Measurements from ENCODE around the gene CEP55. TPM values are rescaled to one million over a fixed set of nuclear protein-coding genes. Genes with fewer than 3 reads are reported as not detected.

CEP55 gene
- total and polyA plus RNA-seq, 9 of the 15 experiments (the other 6 are each of a cell fraction or from before 2014, with no cell fraction given): 4.4 to 32.5 (median 18.1) TPM

DNA sequence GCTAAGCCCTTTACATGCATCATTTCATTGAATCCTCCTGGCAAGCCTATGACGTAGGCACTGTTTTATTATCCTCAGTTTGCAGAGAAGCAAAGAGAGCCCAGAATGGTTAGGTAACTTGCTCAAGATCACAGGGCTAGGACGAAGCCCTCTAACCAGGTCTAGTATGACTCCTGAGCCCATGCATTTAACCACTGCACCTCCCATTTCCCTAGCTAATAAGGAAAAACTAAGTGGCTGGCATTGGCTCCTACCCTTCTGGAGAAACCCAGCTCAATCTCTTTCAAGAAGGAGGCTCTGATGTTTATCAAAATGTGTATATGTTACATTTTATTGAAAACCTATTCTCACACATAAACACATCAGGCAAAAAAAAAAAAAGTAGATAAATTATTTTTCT, 34.0 kb upstream of the CEP55 start (continued):
- TF ChIP-seq, protein P1, sequence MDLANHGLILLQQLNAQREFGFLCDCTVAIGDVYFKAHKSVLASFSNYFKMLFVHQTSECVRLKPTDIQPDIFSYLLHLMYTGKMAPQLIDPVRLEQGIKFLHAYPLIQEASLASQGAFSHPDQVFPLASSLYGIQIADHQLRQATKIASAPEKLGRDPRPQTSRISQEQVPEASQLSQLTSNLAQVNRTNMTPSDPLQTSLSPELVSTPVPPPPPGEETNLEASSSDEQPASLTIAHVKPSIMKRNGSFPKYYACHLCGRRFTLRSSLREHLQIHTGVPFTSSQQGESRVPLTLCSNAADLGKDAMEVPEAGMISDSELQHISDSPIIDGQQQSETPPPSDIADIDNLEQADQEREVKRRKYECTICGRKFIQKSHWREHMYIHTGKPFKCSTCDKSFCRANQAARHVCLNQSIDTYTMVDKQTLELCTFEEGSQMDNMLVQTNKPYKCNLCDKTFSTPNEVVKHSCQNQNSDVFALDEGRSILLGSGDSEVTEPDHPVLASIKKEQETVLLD (IDR thresholded peaks at IDR 0.05): no peak
- TF ChIP-seq, protein P2, sequence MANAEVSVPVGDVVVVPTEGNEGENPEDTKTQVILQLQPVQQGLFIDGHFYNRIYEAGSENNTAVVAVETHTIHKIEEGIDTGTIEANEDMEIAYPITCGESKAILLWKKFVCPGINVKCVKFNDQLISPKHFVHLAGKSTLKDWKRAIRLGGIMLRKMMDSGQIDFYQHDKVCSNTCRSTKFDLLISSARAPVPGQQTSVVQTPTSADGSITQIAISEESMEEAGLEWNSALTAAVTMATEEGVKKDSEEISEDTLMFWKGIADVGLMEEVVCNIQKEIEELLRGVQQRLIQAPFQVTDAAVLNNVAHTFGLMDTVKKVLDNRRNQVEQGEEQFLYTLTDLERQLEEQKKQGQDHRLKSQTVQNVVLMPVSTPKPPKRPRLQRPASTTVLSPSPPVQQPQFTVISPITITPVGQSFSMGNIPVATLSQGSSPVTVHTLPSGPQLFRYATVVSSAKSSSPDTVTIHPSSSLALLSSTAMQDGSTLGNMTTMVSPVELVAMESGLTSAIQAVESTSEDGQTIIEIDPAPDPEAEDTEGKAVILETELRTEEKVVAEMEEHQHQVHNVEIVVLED (CRISPR knock-in tag; IDR thresholded peaks at IDR 0.05): no peak
- TF ChIP-seq, protein P3, sequence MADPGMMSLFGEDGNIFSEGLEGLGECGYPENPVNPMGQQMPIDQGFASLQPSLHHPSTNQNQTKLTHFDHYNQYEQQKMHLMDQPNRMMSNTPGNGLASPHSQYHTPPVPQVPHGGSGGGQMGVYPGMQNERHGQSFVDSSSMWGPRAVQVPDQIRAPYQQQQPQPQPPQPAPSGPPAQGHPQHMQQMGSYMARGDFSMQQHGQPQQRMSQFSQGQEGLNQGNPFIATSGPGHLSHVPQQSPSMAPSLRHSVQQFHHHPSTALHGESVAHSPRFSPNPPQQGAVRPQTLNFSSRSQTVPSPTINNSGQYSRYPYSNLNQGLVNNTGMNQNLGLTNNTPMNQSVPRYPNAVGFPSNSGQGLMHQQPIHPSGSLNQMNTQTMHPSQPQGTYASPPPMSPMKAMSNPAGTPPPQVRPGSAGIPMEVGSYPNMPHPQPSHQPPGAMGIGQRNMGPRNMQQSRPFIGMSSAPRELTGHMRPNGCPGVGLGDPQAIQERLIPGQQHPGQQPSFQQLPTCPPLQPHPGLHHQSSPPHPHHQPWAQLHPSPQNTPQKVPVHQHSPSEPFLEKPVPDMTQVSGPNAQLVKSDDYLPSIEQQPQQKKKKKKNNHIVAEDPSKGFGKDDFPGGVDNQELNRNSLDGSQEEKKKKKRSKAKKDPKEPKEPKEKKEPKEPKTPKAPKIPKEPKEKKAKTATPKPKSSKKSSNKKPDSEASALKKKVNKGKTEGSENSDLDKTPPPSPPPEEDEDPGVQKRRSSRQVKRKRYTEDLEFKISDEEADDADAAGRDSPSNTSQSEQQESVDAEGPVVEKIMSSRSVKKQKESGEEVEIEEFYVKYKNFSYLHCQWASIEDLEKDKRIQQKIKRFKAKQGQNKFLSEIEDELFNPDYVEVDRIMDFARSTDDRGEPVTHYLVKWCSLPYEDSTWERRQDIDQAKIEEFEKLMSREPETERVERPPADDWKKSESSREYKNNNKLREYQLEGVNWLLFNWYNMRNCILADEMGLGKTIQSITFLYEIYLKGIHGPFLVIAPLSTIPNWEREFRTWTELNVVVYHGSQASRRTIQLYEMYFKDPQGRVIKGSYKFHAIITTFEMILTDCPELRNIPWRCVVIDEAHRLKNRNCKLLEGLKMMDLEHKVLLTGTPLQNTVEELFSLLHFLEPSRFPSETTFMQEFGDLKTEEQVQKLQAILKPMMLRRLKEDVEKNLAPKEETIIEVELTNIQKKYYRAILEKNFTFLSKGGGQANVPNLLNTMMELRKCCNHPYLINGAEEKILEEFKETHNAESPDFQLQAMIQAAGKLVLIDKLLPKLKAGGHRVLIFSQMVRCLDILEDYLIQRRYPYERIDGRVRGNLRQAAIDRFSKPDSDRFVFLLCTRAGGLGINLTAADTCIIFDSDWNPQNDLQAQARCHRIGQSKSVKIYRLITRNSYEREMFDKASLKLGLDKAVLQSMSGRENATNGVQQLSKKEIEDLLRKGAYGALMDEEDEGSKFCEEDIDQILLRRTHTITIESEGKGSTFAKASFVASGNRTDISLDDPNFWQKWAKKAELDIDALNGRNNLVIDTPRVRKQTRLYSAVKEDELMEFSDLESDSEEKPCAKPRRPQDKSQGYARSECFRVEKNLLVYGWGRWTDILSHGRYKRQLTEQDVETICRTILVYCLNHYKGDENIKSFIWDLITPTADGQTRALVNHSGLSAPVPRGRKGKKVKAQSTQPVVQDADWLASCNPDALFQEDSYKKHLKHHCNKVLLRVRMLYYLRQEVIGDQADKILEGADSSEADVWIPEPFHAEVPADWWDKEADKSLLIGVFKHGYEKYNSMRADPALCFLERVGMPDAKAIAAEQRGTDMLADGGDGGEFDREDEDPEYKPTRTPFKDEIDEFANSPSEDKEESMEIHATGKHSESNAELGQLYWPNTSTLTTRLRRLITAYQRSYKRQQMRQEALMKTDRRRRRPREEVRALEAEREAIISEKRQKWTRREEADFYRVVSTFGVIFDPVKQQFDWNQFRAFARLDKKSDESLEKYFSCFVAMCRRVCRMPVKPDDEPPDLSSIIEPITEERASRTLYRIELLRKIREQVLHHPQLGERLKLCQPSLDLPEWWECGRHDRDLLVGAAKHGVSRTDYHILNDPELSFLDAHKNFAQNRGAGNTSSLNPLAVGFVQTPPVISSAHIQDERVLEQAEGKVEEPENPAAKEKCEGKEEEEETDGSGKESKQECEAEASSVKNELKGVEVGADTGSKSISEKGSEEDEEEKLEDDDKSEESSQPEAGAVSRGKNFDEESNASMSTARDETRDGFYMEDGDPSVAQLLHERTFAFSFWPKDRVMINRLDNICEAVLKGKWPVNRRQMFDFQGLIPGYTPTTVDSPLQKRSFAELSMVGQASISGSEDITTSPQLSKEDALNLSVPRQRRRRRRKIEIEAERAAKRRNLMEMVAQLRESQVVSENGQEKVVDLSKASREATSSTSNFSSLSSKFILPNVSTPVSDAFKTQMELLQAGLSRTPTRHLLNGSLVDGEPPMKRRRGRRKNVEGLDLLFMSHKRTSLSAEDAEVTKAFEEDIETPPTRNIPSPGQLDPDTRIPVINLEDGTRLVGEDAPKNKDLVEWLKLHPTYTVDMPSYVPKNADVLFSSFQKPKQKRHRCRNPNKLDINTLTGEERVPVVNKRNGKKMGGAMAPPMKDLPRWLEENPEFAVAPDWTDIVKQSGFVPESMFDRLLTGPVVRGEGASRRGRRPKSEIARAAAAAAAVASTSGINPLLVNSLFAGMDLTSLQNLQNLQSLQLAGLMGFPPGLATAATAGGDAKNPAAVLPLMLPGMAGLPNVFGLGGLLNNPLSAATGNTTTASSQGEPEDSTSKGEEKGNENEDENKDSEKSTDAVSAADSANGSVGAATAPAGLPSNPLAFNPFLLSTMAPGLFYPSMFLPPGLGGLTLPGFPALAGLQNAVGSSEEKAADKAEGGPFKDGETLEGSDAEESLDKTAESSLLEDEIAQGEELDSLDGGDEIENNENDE (IDR thresholded peaks at IDR 0.05; ENCODE audit: low read depth, low read length): no peak
- TF ChIP-seq ZNF311 (CRISPR knock-in tag; IDR thresholded peaks at IDR 0.05): no peak

Data from K562 (cell line).